Activated T-helper 1 cell treated with Interleukin-2 at 50 U/mL for 16 hours (primary cell): ENCODE measurements around the gene PKN2.
"Not testable (repeated sequence)": the region's sequence is repeated elsewhere in the genome, so short reads cannot be mapped to it uniquely, and the experiment has no call there.

ENCODE experiments used
- DNase-seq: peaks from one replicate; pipeline ENCODE4 v3.0.0-alpha.2; 2020; ENCODE audit warnings: low read depth

The PKN2 gene

GRCh38 chr1:88680471-88680870, 3.6 kb upstream of the PKN2 start:
- DNase-seq, result no peak

GRCh38 chr1:88680911-88681622, 3.0 kb upstream of the PKN2 start:
- DNase-seq, result no peak

- peak; percentile 32 for DNase-seq
Observed at GRCh38 chr1:88684482-88685258, 597 bp downstream of the PKN2 start.

- DNase-seq, result no peak
Observed at GRCh38 chr1:88685259-88685620, 1.2 kb downstream of the PKN2 start.

- DNase-seq, result no peak
Observed at GRCh38 chr1:88691540-88691939, 7.5 kb downstream of the PKN2 start.

GRCh38 chr1:88695781-88696180, 11.7 kb downstream of the PKN2 start:
- no peak for DNase-seq

GRCh38 chr1:88697503-88697902, 13.4 kb downstream of the PKN2 start:
- DNase-seq, result no peak

GRCh38 chr1:88698140-88698539, 14.1 kb downstream of the PKN2 start:
- no peak for DNase-seq

- no peak for DNase-seq
Observed at GRCh38 chr1:88698764-88699163, 14.7 kb downstream of the PKN2 start.

- DNase-seq, result no peak
Observed at GRCh38 chr1:88700425-88701013, 16.4 kb downstream of the PKN2 start.

GRCh38 chr1:88701275-88701674, 17.2 kb downstream of the PKN2 start:
- DNase-seq, result no peak

- not testable (repeated sequence) for DNase-seq
Observed at GRCh38 chr1:88701793-88702192, 17.7 kb downstream of the PKN2 start.

GRCh38 chr1:88708011-88708410, 23.9 kb downstream of the PKN2 start:
- DNase-seq, result no peak

- DNase-seq, result not testable (repeated sequence)
Observed at GRCh38 chr1:88712907-88713306, 28.8 kb downstream of the PKN2 start.

GRCh38 chr1:88716571-88716970, 32.5 kb downstream of the PKN2 start:
- not testable (repeated sequence) for DNase-seq

GRCh38 chr1:88722492-88722891, 38.4 kb downstream of the PKN2 start:
- no peak for DNase-seq

- DNase-seq, result no peak
Observed at GRCh38 chr1:88726697-88727096, 42.6 kb downstream of the PKN2 start.

- DNase-seq, result no peak
Observed at GRCh38 chr1:88727205-88727604, 43.1 kb downstream of the PKN2 start.

GRCh38 chr1:88729297-88729696, 45.2 kb downstream of the PKN2 start:
- DNase-seq, result no peak

GRCh38 chr1:88730132-88730675, 46.1 kb downstream of the PKN2 start:
- no peak for DNase-seq

GRCh38 chr1:88730995-88731394, 46.9 kb downstream of the PKN2 start:
- DNase-seq, result no peak

- DNase-seq, result no peak
Observed at GRCh38 chr1:88731475-88732269, 47.6 kb downstream of the PKN2 start.
